DMS79 (cell line): ENCODE measurements around the gene KRTDAP.

ENCODE experiments used
- DNase-seq: peaks from one replicate; lab custom pipeline; 2025; lab: John Stamatoyannopoulos, UW

Gene KRTDAP, protein sequence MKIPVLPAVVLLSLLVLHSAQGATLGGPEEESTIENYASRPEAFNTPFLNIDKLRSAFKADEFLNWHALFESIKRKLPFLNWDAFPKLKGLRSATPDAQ

DNA sequence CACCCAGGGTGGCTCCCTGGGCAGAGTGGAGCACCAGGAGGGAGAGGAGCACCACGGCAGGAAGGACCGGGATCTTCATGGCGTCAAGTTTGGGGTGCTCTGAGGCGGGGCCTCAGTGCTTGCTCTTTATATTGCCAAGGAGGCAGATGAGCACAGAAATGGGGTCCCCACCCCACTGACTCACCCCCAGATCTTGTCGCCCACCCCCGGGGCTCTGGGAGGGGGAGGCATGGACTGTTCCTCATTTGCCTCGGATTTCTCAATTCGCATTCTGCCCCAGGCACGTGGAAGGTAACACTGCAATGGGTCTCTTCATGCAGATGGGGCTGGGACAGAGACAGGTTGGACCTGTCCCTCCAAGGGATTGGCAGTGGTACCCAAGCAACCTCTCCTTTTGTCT, at the start of gene KRTDAP:
KRTDAP (minus strand) TSS at position 101 of the 400 bp plus-strand sequence; CDS start at position 79, 22 bp downstream.
- DNase-seq, result no peak

DNA sequence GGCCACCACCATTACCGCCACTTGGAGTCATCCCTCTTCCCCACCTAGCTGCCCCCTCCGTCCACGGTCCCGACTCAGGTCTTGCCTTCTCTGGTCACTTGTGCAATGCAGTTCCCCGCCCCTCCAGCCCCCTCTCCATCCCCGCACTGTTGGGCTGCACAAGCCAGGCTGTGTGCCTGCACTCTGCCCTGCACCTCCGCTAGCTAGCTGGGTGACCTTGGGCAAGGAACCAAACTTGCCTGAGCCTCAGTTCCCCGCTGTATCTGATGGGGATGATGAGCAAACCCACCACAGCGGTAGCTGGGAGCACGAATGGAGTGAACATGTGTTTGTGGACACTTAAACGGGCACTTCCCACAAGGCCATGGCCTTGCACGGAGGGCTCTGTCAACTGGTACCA, 49.6 kb upstream of the KRTDAP start:
- DNase-seq, result no peak

DNA sequence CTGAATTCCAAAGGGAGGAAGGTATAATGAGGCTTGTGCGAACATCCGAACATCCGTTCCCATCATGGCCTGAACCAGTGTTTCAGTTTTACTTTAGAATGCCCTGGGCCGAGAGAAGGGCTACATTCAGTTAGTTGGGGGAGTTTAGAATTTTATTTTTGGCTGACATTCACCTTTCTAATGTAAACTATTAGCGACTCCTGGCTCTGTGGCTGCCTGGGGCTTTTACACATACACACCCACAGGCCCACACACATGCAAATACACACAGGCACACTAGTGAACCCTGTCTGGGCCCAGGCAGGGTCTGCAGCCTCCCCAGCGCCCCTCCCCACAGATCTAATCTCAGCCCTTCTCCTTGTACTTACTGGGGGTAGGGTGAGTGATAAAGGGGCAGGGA, 49.0 kb upstream of the KRTDAP start:
- DNase-seq, result no peak

DNA sequence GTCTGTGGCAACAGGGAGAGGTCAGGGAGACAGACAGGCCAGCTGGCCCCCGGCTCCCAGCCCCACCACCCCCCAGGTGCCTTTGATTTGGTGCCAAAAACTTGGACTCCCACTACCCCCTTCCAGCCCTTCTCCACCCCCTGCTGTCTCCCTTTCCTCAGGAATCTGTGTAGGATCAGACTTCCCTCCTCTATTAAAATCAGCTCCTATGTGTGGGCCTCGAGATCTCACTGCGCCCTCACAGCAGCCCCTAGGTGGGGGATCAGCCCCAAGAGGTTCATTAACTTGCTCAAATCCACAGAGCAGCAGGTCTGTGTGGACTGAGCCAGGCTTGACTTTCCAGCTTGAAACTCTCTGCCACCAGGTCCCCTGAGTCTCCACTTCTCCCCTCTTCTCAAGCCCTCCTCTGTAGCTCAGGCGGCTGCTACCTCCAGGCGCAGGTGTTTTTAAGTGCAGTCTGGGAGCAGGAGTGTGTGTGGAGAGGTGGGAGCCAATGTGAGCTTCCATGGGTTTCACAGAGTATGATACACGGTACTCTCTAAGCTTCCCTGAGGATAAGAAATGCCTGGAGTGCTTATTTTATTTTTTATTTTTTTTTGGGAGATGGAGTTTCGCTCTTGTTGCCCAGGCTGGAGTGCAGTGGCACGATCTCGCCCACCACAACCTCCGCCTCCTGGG, 44.7 kb upstream of the KRTDAP start:
- peak; percentile 71 for DNase-seq

DNA sequence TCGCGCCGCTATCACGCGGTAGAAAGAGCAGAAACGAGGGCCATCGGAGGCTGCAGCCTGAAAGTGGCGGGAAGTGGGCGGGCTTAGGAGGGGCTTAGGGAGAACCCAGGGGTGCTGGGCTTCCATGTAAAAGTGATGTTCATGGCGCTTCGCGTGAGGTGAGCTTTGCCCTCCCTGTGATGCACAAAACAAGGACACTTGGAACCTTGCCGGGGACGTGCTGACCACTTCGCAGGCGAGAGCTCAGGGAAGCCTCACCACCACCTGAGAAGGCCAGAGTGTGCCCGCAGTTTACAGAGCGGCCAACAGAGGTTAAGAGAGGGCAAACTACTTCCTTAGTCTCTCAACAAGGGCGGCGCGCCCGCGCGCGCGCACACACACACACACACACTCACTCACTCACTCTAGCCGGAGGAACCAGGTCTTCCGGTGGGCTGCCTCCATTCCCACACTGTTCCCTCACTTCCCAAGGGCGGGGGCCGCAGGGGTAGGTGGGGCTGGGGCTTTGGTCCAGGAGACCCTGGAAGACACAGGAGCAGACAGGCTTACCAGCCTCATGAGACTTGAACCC, 43.6 kb upstream of the KRTDAP start:
- DNase-seq, result no peak

DNA sequence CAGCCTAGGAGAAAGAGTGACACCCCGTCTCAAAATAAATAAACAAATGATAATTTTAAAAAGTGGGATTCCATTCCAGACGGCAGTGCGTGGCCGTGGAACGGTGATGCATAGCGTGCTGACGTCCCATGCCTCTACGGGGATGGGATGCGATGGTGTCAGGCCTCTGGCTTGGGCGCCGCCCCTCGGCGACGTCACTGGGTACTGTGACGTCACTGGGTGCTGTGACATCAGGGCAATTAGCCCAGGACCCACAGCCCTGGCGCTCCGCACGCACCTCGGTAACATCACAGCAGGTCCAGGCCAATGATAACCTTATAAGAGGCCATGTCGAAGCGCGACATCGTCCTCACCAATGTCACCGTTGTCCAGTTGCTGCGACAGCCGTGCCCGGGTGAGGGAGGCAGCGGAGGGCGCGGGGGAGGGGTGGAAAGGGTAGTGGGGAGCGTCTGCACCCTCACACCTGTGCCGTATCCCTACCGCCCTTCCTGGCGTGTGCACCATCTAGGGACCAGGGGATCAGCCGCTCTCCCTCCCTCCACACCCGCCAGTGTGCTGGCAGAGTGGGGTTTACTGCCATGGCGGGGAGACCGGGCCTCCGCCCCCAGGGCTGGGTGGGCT, 43.0 kb upstream of the KRTDAP start, which contains the start of gene GAPDHS:
GAPDHS (plus strand) TSS at position 256 of the 621 bp plus-strand sequence; CDS start at position 328, 72 bp downstream.
- DNase-seq, result no peak

DNA sequence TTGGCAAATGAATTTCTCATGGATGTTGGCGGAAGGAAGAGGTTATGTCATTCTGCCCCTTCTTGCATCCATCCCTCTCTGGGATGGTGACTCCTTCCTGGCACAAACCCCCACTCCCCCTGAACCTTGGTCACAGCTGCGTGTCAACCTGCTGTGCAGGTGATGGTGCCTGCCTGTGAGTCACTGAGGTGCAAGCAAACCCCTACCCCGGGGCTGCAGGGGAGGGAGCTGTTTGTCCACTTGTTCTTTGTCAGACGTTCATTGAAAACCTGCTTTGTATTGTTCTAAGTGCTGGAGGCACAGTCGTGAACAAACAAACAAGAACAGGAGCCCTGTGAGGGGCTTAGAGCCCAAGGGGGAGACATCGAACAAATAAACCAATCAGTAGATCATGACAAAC, 41.0 kb upstream of the KRTDAP start:
- DNase-seq, result no peak

DNA sequence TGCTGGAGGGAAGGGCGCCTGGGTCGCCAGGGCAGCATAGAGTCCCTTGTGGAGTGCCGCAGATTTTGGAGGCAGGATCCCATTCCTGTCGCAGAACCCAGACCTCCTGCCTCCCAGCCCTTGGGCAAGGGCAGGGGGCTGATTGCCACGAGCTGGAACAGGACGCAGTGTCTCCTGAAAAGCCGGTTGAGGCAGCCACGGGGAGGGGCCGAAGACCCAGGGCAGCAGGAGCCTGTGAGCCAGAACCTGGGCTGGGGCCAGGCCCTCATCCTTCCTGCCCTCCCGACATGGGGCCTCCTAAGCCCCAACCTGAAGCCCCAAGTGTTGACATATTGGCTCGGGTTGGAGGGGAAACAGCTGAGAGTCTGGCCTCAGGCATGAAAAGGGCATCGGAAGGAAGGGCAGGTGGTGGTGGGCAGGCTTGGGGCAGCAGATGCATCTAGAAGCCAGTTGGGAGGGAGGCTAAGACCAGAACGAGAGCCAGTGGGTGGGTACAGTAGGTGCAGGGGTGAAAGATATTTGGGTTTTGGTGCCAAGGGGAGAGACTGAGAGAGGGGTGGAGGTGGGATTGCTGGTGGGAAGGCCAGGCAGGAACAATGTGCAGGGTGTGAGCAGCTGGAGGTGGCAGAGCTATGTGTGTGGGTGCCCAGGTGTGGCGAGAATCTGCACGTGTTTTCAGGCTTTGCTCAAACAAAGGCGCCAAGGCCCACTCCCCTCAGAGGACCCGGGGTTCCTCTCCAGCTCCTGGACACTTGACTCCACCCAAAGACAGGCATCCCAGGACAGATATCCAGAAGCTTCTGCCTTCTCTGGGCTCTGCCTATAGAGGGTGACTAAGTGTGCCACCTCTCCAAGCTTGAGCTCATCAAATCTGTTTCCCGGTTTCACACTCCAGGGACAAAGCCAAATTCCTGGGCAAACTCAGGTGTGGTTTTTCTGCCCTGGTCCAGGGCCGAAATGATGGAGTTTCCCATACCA, 39.3 kb upstream of the KRTDAP start:
- DNase-seq, result no peak

DNA sequence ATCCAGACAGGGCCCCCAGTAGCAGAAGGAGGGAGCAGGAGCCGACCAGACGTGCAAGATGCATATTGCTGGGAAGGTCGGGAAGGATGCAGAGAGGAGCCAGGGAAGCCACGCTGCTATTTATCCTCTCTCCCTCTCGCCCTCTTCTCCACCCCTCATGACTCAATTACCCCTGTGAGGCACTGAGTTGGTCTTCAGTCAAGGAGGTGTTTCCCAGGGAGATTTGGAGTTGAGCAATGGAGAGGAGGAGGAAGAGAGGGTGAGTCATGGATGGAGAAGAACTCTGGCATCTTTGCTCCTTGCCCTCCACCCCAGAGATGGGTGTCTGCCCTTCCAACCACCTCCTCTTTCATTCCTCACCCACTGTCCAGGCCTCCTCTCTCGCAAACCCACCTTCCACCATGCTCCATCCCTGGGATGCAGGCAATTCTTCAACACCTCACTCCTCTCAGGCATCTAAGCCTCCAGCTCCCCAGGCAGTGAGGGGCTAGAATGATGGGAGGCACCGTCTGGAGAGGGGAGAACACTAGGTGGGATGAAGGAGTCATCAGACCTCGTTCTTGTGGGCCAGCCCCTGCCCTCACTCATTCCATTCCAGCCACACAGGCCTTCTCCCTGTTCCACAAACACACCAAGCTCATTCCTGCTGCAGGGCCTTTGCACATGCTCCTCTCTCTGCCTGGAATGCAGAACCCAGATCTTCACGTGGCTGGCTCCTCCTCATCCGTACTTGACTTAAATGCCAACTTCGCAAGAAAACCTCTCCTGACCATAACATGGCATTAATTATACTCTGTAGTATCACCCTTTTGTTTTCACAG, 38.2 kb upstream of the KRTDAP start, which contains the start of gene SBSN:
SBSN (minus strand) TSS at position 94 of the 821 bp plus-strand sequence; CDS start at position 64, 30 bp downstream.
- no peak for DNase-seq

DNA sequence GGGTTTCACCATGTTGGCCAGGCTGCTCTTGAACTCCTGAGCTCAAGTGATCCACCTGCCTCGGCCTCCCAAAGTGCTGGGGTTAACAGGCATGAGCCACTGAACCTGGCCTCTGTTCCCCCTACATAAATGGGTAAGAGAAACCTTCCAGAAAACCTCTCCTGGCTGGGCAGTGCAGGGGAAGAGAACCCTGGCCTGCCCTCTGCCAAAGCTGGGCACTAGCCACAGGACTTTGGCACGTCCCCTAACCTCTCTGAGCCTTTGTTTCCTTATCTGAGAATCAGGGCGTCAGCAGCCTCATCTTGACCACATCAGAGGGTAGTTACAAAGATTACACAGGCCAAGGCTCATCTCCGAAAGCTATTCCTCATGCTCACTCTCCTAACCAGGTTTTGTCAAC, 35.6 kb upstream of the KRTDAP start:
- DNase-seq, result no peak

DNA sequence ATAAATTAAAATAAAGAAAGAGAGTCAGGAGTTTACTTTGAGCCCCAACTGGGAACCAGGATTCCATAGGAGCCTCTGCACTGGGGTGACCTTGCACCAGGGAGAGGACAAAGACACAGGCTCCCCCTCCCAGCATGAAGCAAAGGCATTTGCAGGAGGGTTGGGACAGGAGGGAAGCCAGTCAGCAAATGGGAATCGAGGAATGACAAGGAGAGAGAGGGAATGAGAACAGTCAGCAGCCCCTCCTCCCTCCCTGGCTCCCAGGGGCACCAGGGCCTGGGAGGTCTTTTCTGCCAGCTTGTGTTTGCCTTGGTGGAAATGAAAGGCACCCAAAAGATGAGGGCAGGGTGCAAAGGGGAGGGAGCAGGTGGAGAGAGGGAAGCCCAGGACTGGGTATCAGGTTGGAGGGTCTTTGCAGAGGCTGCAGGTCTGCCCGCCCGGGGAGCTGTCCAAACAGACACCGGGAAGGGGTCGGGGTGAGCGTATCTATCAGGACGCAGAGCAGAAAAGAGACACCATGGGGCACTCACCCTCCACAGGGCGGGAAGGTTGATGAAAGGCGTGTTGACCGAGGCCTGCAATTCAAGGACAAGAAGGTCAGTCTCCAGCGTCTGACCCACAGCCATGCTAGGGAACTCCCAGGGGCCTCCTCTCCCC, 34.0 kb upstream of the KRTDAP start:
- no peak for DNase-seq

DNA sequence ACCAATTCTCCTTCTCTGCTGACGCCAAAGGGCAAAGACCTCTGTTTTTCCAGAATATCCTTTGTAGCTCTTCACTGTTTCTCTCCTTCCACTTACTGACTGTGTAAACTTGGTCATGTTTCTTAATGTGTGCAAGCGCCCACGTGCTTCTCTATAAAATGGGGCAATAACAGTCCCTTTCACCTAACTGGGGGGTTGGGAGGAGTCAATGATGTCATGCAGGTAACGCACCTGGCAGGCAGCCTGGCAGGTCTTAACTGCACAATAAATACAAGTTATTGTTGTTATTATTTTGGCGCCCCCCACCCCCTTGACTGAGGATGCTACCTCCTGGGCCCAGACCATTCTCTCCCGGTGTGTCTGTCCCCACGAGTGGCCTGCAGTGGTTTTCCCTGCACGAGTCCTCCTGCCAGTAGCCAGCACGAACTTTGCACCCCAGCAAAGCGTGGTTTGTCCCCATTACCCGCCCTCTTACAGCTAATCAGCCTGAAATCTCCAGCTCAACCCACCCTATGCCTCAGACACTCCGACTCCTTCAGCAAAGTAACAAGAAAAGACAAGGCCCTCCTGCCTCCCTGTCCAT, 32.6 kb upstream of the KRTDAP start:
- no peak for DNase-seq

DNA sequence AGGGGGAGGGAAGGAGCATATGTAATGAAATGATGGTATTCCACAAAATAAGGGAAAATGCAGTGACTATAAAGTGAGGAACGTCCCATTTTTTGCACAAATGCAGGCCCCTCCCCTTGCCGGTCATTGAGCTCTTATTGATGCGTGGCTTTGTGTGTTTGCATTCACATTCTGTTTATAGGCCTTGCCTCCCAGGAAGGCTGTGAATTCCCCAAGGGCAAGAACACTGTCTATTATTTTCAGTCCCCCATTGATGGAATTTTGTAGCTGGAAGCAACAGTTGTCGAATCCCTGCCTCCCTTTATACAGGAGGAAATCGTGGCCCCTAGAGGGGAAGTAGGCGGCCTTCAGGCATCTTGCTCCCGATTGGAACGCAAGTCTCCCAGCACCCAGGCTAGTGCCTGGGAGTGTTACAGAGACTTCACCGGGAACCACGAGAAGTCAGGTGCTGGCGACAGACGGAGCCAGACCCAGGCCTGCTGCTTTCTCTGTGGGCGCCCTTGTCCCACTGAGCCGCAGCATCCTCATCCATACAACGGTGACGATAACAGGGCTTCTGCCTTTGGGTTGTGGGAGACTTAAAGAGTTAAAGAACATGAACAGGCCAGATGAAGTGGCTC, 31.0 kb upstream of the KRTDAP start:
- DNase-seq, result no peak

DNA sequence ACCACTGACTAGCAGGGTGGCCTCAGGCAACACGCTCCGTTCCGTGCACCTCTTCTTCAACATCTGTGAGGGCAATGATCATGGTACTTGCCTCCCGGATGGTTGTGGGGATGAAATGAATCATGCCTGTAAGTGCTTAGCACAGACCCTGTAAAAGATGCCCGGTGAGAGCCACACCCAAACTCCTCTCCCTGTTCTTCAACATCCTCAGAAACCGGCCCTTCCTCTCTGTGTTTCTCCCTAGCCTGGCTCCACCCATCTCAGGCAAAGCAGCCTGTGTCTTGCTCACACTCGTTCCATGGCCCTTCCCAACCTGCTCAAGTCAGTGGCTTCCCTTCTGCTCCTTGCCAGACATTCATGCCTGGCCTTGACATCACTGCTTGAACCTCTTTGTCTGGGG, 29.0 kb upstream of the KRTDAP start:
- DNase-seq, result no peak

DNA sequence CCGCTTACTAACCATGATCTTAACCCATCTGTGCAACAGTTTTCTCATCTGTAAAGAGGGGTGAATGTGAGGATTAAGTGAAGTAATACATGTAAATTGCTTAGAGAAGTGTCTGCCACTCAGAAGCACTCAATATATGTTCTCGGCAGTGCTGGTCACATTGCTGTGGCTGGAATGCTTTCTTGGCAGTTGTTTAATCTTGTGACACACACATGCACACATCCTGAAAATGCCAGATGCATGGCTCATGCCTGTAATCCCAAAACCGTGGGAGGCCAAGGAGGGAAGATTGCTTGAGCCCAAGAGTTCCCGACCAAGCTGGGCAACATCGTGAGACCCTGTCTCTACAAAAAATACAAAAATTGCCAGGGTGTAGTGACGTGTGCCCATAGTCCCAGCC, 28.0 kb upstream of the KRTDAP start:
- DNase-seq, result no peak

DNA sequence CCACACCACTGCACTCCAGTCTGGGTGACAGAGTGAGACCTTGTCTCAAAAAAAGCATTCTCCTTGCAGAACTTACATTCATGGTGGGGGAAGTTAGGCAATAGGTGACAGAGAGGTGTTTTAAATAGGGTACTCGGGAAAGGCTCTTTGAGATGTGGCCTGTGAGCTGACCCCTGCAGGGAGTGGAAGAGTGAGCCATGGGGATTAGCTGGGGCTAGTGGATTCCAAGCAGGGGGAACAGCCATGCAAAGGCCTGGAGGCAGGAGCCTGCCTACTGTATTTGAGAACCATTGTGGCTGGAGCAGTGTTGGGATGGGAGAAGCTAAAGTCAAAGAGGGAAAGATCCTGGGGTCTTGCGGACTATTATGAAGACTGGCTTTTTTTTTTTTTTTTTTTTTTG, 27.1 kb upstream of the KRTDAP start:
- DNase-seq, result no peak

DNA sequence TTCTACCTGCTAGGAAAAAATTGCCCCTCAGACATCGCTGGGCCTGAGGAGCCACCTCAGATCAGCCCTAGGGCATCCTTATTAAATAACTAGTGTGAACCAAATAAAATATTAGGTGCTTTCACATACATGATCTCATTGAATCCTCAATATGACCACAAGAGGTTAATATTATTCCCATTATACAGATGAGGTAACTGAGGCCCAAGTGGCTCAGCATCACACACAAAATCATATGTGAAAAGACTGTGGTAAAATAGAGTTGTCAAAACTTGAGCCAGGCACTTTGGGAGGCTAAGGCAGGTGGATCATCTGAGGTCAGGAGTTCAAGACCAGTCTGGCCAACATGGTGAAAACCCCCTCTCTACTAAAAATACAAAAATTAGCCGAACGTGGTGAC, 26.0 kb upstream of the KRTDAP start:
- DNase-seq, result no peak

DNA sequence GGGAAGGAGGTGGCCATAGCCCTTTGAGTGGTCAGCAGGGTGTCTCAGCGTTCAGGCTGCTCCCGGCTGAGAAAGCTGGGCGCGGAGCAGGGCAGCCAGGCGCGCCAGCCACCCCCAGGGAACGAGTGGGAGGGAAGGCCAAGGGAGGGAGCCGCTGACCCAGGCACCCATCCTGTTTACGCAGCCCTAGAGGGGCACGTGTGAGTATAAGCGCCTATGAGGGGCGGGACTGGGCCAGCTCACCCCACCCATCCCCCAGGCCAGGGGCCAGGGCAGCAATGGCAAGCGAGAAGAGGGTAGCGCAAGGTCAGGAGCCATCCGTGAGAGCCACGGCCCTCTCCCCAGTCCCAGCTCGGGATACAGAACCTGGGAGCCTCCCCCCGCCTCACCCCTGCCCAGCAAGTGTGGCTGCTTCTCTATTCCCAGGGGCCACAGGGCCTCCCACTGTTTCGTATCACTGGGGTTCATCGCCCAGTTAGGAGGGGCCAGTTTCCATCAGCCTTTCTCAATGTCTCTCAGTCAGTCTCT, 24.1 kb upstream of the KRTDAP start:
- DNase-seq, result no peak

DNA sequence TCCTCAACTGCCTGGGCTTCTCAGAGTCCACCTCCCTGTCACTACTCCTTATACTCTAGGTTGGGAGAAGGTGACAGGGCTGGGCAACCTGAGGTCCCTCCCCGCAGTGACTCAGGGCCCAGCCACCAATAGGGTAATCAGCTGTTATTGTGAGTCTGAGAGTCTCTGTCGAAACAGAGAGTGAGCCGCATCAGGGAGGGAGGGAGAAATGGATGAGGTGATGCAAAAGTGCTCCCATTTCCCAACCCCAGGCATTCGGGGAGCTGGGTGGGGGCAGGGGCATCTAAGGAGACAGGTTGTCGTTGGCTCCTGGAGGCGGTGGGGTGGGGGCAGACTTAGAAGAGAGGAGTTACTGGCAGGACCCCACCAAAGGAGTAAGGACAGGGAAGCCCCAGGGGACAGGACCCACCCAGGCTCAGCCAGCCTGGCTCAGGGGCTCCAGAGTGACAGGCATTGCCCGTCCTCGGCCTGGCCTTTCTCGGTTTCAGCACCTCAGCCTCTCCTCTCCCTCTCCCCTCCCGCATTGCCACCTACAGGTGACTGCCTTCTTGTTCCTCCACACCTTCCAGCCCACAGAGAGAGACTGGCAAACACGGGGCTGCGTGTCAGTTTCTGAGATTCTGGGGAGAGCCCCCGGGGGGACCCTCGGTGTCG, 23.5 kb upstream of the KRTDAP start, which contains the start of gene DMKN:
DMKN (minus strand) TSS at position 22 of the 654 bp plus-strand sequence. CDS start 174 bp downstream, outside the sequence.
- DNase-seq, result no peak
